ENCODE measurements around the gene F5.

- no peak for TF ChIP-seq CTCF (IDR thresholded peaks at IDR 0.05; ENCODE audit: insufficient read depth, low read length, poor library complexity, severe bottlenecking)
- no peak for TF ChIP-seq EZH2phosphoT487 (conservative IDR thresholded peaks at IDR 0.05; ENCODE audit: low read length)
Measured at GRCh38 chr1:169495046-169495775, 91.1 kb downstream of the F5 start.
